Measurements from ENCODE around the gene AXIN2. TPM values are rescaled to one million over a fixed set of nuclear protein-coding genes. Genes with fewer than 3 reads are reported as not detected.
"Not testable (repeated sequence)": the region's sequence is repeated elsewhere in the genome, so short reads cannot be mapped to it uniquely, and the experiment has no call there.

The AXIN2 gene
- total RNA-seq, 1 experiment from 2014 or later, result 2.7 TPM

- no peak for DNase-seq (ENCODE audit: low read depth)
Observed at GRCh38 chr17:65536573-65537342, 24.7 kb downstream of the AXIN2 start.

- no peak for DNase-seq (ENCODE audit: low read depth)
Observed at GRCh38 chr17:65535777-65536572, 25.5 kb downstream of the AXIN2 start.

GRCh38 chr17:65533852-65534457 lies 27.5 kb downstream of the AXIN2 start:
- no peak for DNase-seq (ENCODE audit: low read depth)

GRCh38 chr17:65533056-65533745 lies 28.2 kb downstream of the AXIN2 start:
- no peak for DNase-seq (ENCODE audit: low read depth)

GRCh38 chr17:65532101-65532890 lies 29.2 kb downstream of the AXIN2 start:
- no peak for DNase-seq (ENCODE audit: low read depth)

- DNase-seq (ENCODE audit: low read depth), result no peak
Observed at GRCh38 chr17:65531256-65532100, 30.0 kb downstream of the AXIN2 start.

GRCh38 chr17:65530523-65531255 lies 30.8 kb downstream of the AXIN2 start:
- DNase-seq (ENCODE audit: low read depth), result no peak

GRCh38 chr17:65529761-65530522 lies 31.5 kb downstream of the AXIN2 start:
- DNase-seq (ENCODE audit: low read depth), result no peak

- no peak for DNase-seq (ENCODE audit: low read depth)
Observed at GRCh38 chr17:65529040-65529633, 32.3 kb downstream of the AXIN2 start.

- DNase-seq (ENCODE audit: low read depth), result no peak
Observed at GRCh38 chr17:65527857-65528591, 33.4 kb downstream of the AXIN2 start.

GRCh38 chr17:65527381-65527780 lies 34.1 kb downstream of the AXIN2 start:
- no peak for DNase-seq (ENCODE audit: low read depth)

GRCh38 chr17:65526854-65527253 lies 34.6 kb downstream of the AXIN2 start:
- not testable (repeated sequence) for DNase-seq (ENCODE audit: low read depth)

- no peak for DNase-seq (ENCODE audit: low read depth)
Observed at GRCh38 chr17:65523853-65524664, 37.4 kb downstream of the AXIN2 start.

GRCh38 chr17:65523411-65523810 lies 38.0 kb downstream of the AXIN2 start:
- DNase-seq (ENCODE audit: low read depth), result peak; percentile 22

- no peak for DNase-seq (ENCODE audit: low read depth)
Observed at GRCh38 chr17:65522751-65523404, 38.6 kb downstream of the AXIN2 start.

- no peak for DNase-seq (ENCODE audit: low read depth)
Observed at GRCh38 chr17:65519462-65519861, 42.0 kb downstream of the AXIN2 start.
